ENCODE measurements around the gene VPS13D. TPM values are rescaled to one million over a fixed set of nuclear protein-coding genes. Genes with fewer than 3 reads are reported as not detected.

VPS13D gene
- 100 to 1,000 TPM in 1 of 4 donors, 10 to 100 TPM in 3; 88.1 to 105 (median 97.1) TPM for total RNA-seq

- peak; percentile 73 for DNase-seq (ENCODE audit: low spot score)
- ATAC-seq (ENCODE audit: low FRiP score) = peak; percentile 82
- TF ChIP-seq CTCF (IDR thresholded peaks at IDR 0.05) = peak in 2 of 3 donors; percentile 44 to 75
Measured at GRCh38 chr1:12229835-12230548, at the start of gene VPS13D. TSS of gene VPS13D (plus strand) at chr1:12230030. CDS start at chr1:12234267, 4,237 bp downstream.

GRCh38 chr1:12180315-12180714 is 49.5 kb upstream of the VPS13D start:
- ATAC-seq (ENCODE audit: low FRiP score) = peak; percentile 7
- TF ChIP-seq CTCF (IDR thresholded peaks at IDR 0.05) = no peak
- DNase-seq (ENCODE audit: low spot score) = no peak

GRCh38 chr1:12180903-12181302 is 48.9 kb upstream of the VPS13D start:
- no peak for TF ChIP-seq CTCF (IDR thresholded peaks at IDR 0.05)
- ATAC-seq (ENCODE audit: low FRiP score) (no peak), DNase-seq (ENCODE audit: low spot score) (no peak)

GRCh38 chr1:12181568-12181967 is 48.3 kb upstream of the VPS13D start:
- DNase-seq (ENCODE audit: low spot score) = no peak
- no peak for TF ChIP-seq CTCF (IDR thresholded peaks at IDR 0.05)
- no peak for ATAC-seq (ENCODE audit: low FRiP score)

GRCh38 chr1:12182410-12182984 is 47.3 kb upstream of the VPS13D start:
- no peak for TF ChIP-seq CTCF (IDR thresholded peaks at IDR 0.05)
- no peak for DNase-seq (ENCODE audit: low spot score)
- ATAC-seq (ENCODE audit: low FRiP score) = no peak

GRCh38 chr1:12183095-12183794 is 46.6 kb upstream of the VPS13D start:
- DNase-seq (ENCODE audit: low spot score) (no peak), ATAC-seq (ENCODE audit: low FRiP score) (no peak)
- no peak for TF ChIP-seq CTCF (IDR thresholded peaks at IDR 0.05)

All from omental fat pad (tissue), 4 donors.